IMR-90 (cell line): ENCODE measurements around the gene IFRD1. TPM values are rescaled to one million over a fixed set of nuclear protein-coding genes. Genes with fewer than 3 reads are reported as not detected.

Experiments
- ATAC-seq: fragments of 200-7000 bp; cut with Tn5 transposase; 2 replicates; pipeline ENCODE4 v1.9.1; 2020; ENCODE audit warnings: low read depth, mild to moderate bottlenecking, moderate library complexity
- BruUV-seq: library from RNA; stranded (reverse); fragments of 400-500 nt; replicated peaks from 2 replicates; lab custom pipeline; 2021; lab: Mats Ljungman, UMichigan
- CTCF ChIA-PET: fragments of 300-600 bp; formaldehyde crosslinking; extraction: SDS; loops from one replicate; lab custom pipeline; 2021; ENCODE audit warnings: antibody characterized with exemption; lab: Yijun Ruan, JAX
- POLR2A ChIA-PET: fragments of 300-600 bp; sonication (Branson Sonifier 250); formaldehyde crosslinking; loops from one replicate; lab custom pipeline; 2022; ENCODE audit warnings: antibody characterized with exemption; ENCODE audit not compliant: unreplicated experiment; lab: Charles Lee
- DNase-seq: peaks from one replicate; pipeline ENCODE4 v3.0.0; 2013
- H2AFZ ChIP-seq: replicated peaks from 2 replicates; pipeline ENCODE3; 2013; ENCODE audit warnings: low read length, mild to moderate bottlenecking; ENCODE audit not compliant: poor library complexity
- H2AK5ac ChIP-seq: 2 replicates; pipeline ENCODE4 v1.6.1; 2013; ENCODE audit warnings: low read depth, low read length, inconsistent platforms
- H2AK9ac ChIP-seq: replicated peaks from 2 replicates; pipeline ENCODE3; 2013; ENCODE audit warnings: mild to moderate bottlenecking, low read depth, low read length, moderate library complexity; ENCODE audit not compliant: poor library complexity
- H2BK120ac ChIP-seq: 2 replicates; pipeline ENCODE4 v1.6.1; 2013; ENCODE audit warnings: low read depth, low read length, inconsistent platforms
- H2BK15ac ChIP-seq: 3 replicates; pipeline ENCODE4 v1.6.1; 2013; ENCODE audit warnings: low read depth, low read length, inconsistent platforms
- H2BK20ac ChIP-seq: 2 replicates; pipeline ENCODE4 v1.6.1; 2013; ENCODE audit warnings: low read depth, mild to moderate bottlenecking, inconsistent platforms, low read length, moderate library complexity
- H2BK5ac ChIP-seq: 2 replicates; pipeline ENCODE4 v1.6.1; 2013; ENCODE audit warnings: mild to moderate bottlenecking, low read depth, low read length, inconsistent platforms; ENCODE audit not compliant: poor library complexity, severe bottlenecking
- H3K14ac ChIP-seq: replicated peaks from 2 replicates; pipeline ENCODE4 v1.6.1; 2013; ENCODE audit warnings: low read depth, low read length, inconsistent platforms
- H3K18ac ChIP-seq: 2 replicates; pipeline ENCODE4 v1.6.1; 2013; ENCODE audit warnings: low read depth, low read length, control low read depth
- H3K23ac ChIP-seq: 2 replicates; pipeline ENCODE4 v1.6.1; 2013; ENCODE audit warnings: low read depth, low read length, inconsistent platforms
- H3K27ac ChIP-seq: 2 replicates; pipeline ENCODE4 v1.5.1; 2013; ENCODE audit warnings: mild to moderate bottlenecking, control low read depth, low read length; ENCODE audit not compliant: insufficient read depth
- H3K27me3 ChIP-seq: 2 replicates; pipeline ENCODE4 v1.6.1; 2013; ENCODE audit warnings: low read length; ENCODE audit not compliant: control insufficient read depth, insufficient read depth
- H3K36me3 ChIP-seq: 2 replicates; pipeline ENCODE4 v1.6.1; 2013; ENCODE audit warnings: low read length, mixed read lengths; ENCODE audit not compliant: control insufficient read depth, insufficient read depth
- H3K4ac ChIP-seq: 2 replicates; pipeline ENCODE4 v1.6.1; 2013; ENCODE audit warnings: low read depth, low read length, inconsistent platforms
- H3K4me1 ChIP-seq: 2 replicates; pipeline ENCODE4 v1.6.1; 2013; ENCODE audit warnings: low read length, mixed read lengths; ENCODE audit not compliant: control insufficient read depth, insufficient read depth
- H3K4me2 ChIP-seq: 2 replicates; pipeline ENCODE4 v1.6.1; 2013; ENCODE audit warnings: low read depth, mild to moderate bottlenecking, control low read depth, low read length, moderate library complexity
- H3K4me3 ChIP-seq: 2 replicates; pipeline ENCODE4 v1.5.1; 2013; ENCODE audit warnings: low read depth, mild to moderate bottlenecking, control low read depth, low read length, moderate library complexity; ENCODE audit not compliant: insufficient read depth
- H3K56ac ChIP-seq: 2 replicates; pipeline ENCODE4 v1.6.1; 2013; ENCODE audit warnings: low read length, inconsistent platforms; ENCODE audit not compliant: insufficient read depth; ENCODE audit errors: extremely low read depth
- H3K79me1 ChIP-seq, 2 experiments: 2 replicates each; pipeline ENCODE4 v1.6.1; 2013; ENCODE audit warnings: low read length in 2 of 2, inconsistent platforms in 1 of 2, low read depth in 1 of 2
- H3K9ac ChIP-seq: 2 replicates; pipeline ENCODE4 v1.6.1; 2013; ENCODE audit warnings: low read depth, low read length, control low read depth
- H3K9me1 ChIP-seq: 2 replicates; pipeline ENCODE4 v1.6.1; 2013; ENCODE audit warnings: low read length, inconsistent platforms; ENCODE audit not compliant: insufficient read depth
- H3K9me3 ChIP-seq: 2 replicates; pipeline ENCODE4 v1.6.1; 2013; ENCODE audit warnings: low read length; ENCODE audit not compliant: control insufficient read depth, insufficient read depth
- H4K20me1 ChIP-seq: 2 replicates; pipeline ENCODE4 v1.6.1; 2013; ENCODE audit warnings: low read length, inconsistent platforms; ENCODE audit not compliant: insufficient read depth
- H4K5ac ChIP-seq: 2 replicates; pipeline ENCODE4 v1.6.1; 2013; ENCODE audit warnings: mild to moderate bottlenecking, low read depth, low read length, control low read depth
- H4K8ac ChIP-seq, 2 experiments: 2 replicates each; pipeline ENCODE4 v1.6.1; 2013; ENCODE audit warnings: low read depth in 2 of 2, low read length in 2 of 2, control low read depth in 1 of 2, inconsistent platforms in 1 of 2
- H4K91ac ChIP-seq: 2 replicates; pipeline ENCODE4 v1.6.1; 2013; ENCODE audit warnings: low read depth, low read length, inconsistent platforms; ENCODE audit not compliant: insufficient read depth
- BHLHE40 ChIP-seq: fragments of 150-350 bp; IDR thresholded peaks from 2 replicates; pipeline ENCODE4 v1.6.1; 2016; ENCODE audit warnings: mild to moderate bottlenecking, low read depth, low read length
- CEBPB ChIP-seq: IDR thresholded peaks from 2 replicates; pipeline ENCODE4 v1.6.1; 2012; ENCODE audit warnings: low read depth, low read length, improper control_type of control experiment
- MAFK ChIP-seq: IDR thresholded peaks from 2 replicates; pipeline ENCODE4 v1.6.1; 2012; ENCODE audit warnings: low read depth, low read length, improper control_type of control experiment
- MAZ ChIP-seq: IDR thresholded peaks from 2 replicates; pipeline ENCODE4 v1.6.1; 2012; ENCODE audit warnings: low read depth, mild to moderate bottlenecking, low read length, improper control_type of control experiment, moderate library complexity, borderline replicate concordance
- POLR2A ChIP-seq: IDR thresholded peaks from 2 replicates; pipeline ENCODE4 v1.6.1; 2012; ENCODE audit warnings: mild to moderate bottlenecking, low read depth, low read length
- RAD21 ChIP-seq: IDR thresholded peaks from 2 replicates; pipeline ENCODE4 v1.6.1; 2012; ENCODE audit warnings: low read length, improper control_type of control experiment
- RCOR1 ChIP-seq: IDR thresholded peaks from 2 replicates; pipeline ENCODE4 v1.6.1; 2012; ENCODE audit warnings: mild to moderate bottlenecking, low read length, improper control_type of control experiment; ENCODE audit not compliant: insufficient replicate concordance
- RFX5 ChIP-seq: IDR thresholded peaks from 2 replicates; pipeline ENCODE4 v1.8.0; 2012; ENCODE audit warnings: low read depth, mild to moderate bottlenecking, low read length, moderate library complexity
- SMC3 ChIP-seq: fragments of 150-350 bp; IDR thresholded peaks from 2 replicates; pipeline ENCODE4 v1.6.1; 2016; ENCODE audit warnings: low read depth, mild to moderate bottlenecking, antibody characterized with exemption, low read length, moderate library complexity
- WGBS, 2 experiments: methylation state at CpG; one replicate each; pipeline versions ENCODE4 v1.1.5 to v1.1.7; 2013; ENCODE audit warnings: missing lambda C conversion rate in 2 of 2; ENCODE audit not compliant: insufficient read length in 1 of 2; ENCODE audit errors: extremely low coverage in 2 of 2; 5-methylcytosine and 5-hydroxymethylcytosine counted together
- dilution Hi-C: fragments of 300-500 bp; cut with HindIII; formaldehyde crosslinking; loops from one replicate; pipeline ENCODE4 v1.14.3; 2018; ENCODE audit warnings: low sequenced_read_pairs; ENCODE audit not compliant: unreplicated experiment
- in situ Hi-C: fragments of 300-500 bp; cut with MboI; formaldehyde crosslinking; loops from 3 replicates; pipeline ENCODE4 v1.14.3; 2019; ENCODE audit warnings: low sequenced_read_pairs, inconsistent platforms, mixed read lengths
- intact Hi-C: fragments of 100-400 bp; cut with micrococcal nuclease; formaldehyde crosslinking; loops from 2 replicates; pipeline ENCODE4 v1.10.0; 2022
- polyA plus RNA-seq, 3 experiments: library from polyadenylated mRNA; depleted of rRNA; stranded (reverse); fragments of >200 nt; gene quantifications; 2 replicates each; pipeline ENCODE4 v1.2.3, GENCODE V29; 2012; ENCODE audit warnings: low replicate concordance in 1 of 3
- total RNA-seq: library from RNA; depleted of rRNA; stranded (reverse); fragments of >200 nt; gene quantifications from 2 replicates; pipeline ENCODE4 v1.2.3, GENCODE V29; 2012
- TF ChIP-seq, protein P1 (sequence below): conservative IDR thresholded peaks from 2 replicates; pipeline ENCODE4 v1.5.1; 2012; ENCODE audit warnings: mild to moderate bottlenecking, low read depth, low read length, improper control_type of control experiment
- TF ChIP-seq, protein P2 (sequence below): fragments of 150-350 bp; IDR thresholded peaks from 2 replicates; pipeline ENCODE4 v1.6.1; 2017; ENCODE audit warnings: mild to moderate bottlenecking, antibody characterized with exemption, low read length, low read depth
- TF ChIP-seq, protein P3 (sequence below): fragments of 150-350 bp; IDR thresholded peaks from 2 replicates; pipeline ENCODE4 v1.6.1; 2016; ENCODE audit warnings: low read depth, mild to moderate bottlenecking, low read length, moderate library complexity, borderline replicate concordance

IFRD1 gene
- total and polyA plus RNA-seq, 2 of the 4 experiments (the other 2 are of a cell fraction): 18.3 to 25.3 TPM

DNA sequence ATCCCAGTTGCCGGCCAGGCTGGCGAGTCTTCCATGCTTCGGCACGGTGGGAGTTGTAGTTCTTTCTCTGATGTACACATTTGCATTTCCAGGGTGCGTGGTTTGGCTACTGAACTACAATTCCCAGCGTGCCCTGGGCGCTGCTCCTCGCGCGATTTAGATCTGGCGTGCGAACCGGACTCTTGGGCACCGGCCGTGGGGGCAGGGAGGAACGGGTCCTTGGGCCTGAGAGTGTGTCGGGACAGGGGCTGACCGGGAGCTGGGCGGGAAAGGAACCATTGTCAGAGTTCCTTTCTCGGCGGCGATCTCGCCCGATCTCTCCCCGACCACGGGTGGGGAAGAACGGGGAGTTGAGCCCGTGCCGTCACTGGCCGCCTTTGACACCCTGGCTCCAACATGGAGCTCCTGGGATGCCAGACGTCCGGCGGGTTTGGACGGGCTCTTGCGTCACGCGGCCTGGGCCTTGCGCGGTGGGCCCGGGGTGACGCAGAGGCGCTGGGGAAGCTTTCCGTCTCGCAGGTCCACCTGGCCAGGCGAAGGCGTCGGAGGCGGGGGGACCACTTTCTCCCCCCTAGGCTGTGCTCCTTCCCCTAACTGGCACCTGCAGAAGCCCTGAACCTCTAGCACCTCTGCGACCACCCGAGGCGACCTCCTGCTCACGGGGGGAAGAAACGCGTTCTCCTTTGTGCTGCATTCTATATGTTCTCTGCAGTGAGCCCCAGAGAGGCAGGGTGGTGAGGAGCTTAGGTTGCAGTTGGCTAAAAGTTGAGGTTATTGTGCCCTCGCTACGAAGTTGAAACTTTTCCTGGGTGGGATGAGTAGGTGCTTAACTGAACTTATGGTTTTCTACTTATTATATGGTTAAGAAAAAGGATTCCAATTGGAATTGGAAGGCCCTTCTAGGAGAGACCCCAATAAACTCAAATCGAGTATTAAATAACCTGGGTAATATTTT lies 824 bp downstream of the IFRD1 start:
- DNase-seq: peak; percentile 97
- H2AK9ac ChIP-seq: peak overlapping the region; percentile 91
- ChIA-PET POLR2A (interaction anchor here (0.6 to 1.7 kb wide), 3 partner anchors 8 to 72 kb away, joined by 3 to 8 read pairs (median 3); no protein-coding TSS in a partner anchor), CTCF (interaction anchor here (0.6 to 1.7 kb wide), 2 partner anchors 10 to 423 kb away, joined by 5 read pairs; no protein-coding TSS in a partner anchor)
- peak overlapping the region; percentile 88 for H3K23ac ChIP-seq
- H2BK20ac ChIP-seq: no peak overlapping the region
- peak; percentile 83 for ATAC-seq
- H3K4me1 ChIP-seq: no peaks in the 10 kb centered on the region; the same call in 1 of the 2 replicates
- H2AFZ ChIP-seq: peak overlapping the region; percentile 98
- peak overlapping the region; percentile 39; the same call in 1 of the 2 replicates for H3K18ac ChIP-seq
- peak overlapping the region; percentile 94 for H3K14ac ChIP-seq
- BruUV-seq: no TSS peak
- H4K5ac ChIP-seq: peak overlapping the region; percentile 70
- H4K8ac ChIP-seq: peak overlapping the region in 1 of 2 experiments; percentile 83; a peak in 2 of 4 replicates
- no peaks in the 10 kb centered on the region for H3K27me3 ChIP-seq
- peak overlapping the region; percentile 86 for H3K4ac ChIP-seq
- H2AK5ac ChIP-seq: peak overlapping the region; percentile 87
- peak overlapping the region; percentile 95 for H3K4me2 ChIP-seq
- peaks cover 5 to 29% of the 10 kb centered on the region in 2 experiments for H3K79me1 ChIP-seq
- dilution Hi-C loops (no loop called here), intact Hi-C loops (loop anchor here (2.0 kb wide), 1 partner anchor 244 kb away; the partner anchor contains the start of genes DOCK4 and ZNF277), in situ Hi-C loops (no loop called here)
- H3K9me1 ChIP-seq: no peaks in the 10 kb centered on the region
- H3K56ac ChIP-seq: peak overlapping the region; percentile 87
- peak overlapping the region; percentile 94 for H3K27ac ChIP-seq
- no peak overlapping the region for H2BK15ac ChIP-seq
- H3K4me3 ChIP-seq: peak overlapping the region; percentile 85
- 0% methylated on average over 13 of the region's 57 CpGs; no CpG with 5 or more reads in 1 of the 2 experiments for WGBS, 2 experiments
- H2BK5ac ChIP-seq: peak overlapping the region; percentile 83
- peak overlapping the region; percentile 56; the same call in 1 of the 2 replicates for H2BK120ac ChIP-seq
- H3K9me3 ChIP-seq: no peaks in the 10 kb centered on the region
- H3K36me3 ChIP-seq: peaks cover 3% of the 10 kb centered on the region
- H4K91ac ChIP-seq: peak overlapping the region; percentile 67
- H4K20me1 ChIP-seq: peaks cover 52% of the 10 kb centered on the region
- H3K9ac ChIP-seq: peak overlapping the region; percentile 96
- TF ChIP-seq RAD21 (no peak), MAZ (no peak), RFX5 (no peak), SMC3 (no peak), BHLHE40 (peak; percentile 38; the same call in 1 of the 2 replicates), MAFK (no peak), POLR2A (no peak; the same call in 1 of the 2 replicates), CEBPB (peak; percentile 93), RCOR1 (no peak)
- TF ChIP-seq, protein P1, sequence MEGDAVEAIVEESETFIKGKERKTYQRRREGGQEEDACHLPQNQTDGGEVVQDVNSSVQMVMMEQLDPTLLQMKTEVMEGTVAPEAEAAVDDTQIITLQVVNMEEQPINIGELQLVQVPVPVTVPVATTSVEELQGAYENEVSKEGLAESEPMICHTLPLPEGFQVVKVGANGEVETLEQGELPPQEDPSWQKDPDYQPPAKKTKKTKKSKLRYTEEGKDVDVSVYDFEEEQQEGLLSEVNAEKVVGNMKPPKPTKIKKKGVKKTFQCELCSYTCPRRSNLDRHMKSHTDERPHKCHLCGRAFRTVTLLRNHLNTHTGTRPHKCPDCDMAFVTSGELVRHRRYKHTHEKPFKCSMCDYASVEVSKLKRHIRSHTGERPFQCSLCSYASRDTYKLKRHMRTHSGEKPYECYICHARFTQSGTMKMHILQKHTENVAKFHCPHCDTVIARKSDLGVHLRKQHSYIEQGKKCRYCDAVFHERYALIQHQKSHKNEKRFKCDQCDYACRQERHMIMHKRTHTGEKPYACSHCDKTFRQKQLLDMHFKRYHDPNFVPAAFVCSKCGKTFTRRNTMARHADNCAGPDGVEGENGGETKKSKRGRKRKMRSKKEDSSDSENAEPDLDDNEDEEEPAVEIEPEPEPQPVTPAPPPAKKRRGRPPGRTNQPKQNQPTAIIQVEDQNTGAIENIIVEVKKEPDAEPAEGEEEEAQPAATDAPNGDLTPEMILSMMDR: no peak
- TF ChIP-seq, protein P2, sequence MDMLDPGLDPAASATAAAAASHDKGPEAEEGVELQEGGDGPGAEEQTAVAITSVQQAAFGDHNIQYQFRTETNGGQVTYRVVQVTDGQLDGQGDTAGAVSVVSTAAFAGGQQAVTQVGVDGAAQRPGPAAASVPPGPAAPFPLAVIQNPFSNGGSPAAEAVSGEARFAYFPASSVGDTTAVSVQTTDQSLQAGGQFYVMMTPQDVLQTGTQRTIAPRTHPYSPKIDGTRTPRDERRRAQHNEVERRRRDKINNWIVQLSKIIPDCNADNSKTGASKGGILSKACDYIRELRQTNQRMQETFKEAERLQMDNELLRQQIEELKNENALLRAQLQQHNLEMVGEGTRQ: no peak; the same call in 1 of the 2 replicates
- TF ChIP-seq, protein P3, sequence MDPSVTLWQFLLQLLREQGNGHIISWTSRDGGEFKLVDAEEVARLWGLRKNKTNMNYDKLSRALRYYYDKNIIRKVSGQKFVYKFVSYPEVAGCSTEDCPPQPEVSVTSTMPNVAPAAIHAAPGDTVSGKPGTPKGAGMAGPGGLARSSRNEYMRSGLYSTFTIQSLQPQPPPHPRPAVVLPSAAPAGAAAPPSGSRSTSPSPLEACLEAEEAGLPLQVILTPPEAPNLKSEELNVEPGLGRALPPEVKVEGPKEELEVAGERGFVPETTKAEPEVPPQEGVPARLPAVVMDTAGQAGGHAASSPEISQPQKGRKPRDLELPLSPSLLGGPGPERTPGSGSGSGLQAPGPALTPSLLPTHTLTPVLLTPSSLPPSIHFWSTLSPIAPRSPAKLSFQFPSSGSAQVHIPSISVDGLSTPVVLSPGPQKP: no peak
